WTC11 (cell line): ENCODE measurements around the gene KRTAP10-7. TPM values are rescaled to one million over a fixed set of nuclear protein-coding genes. Genes with fewer than 3 reads are reported as not detected.

Source experiments
- ATAC-seq: fragments of 200-7000 bp; cut with Tn5 transposase; 2 replicates; pipeline ENCODE4 v1.10.0; 2021; ENCODE audit warnings: mild to moderate bottlenecking, moderate library complexity
- CTCF ChIA-PET: fragments of 300-600 bp; sonication (Branson Sonifier 250); formaldehyde crosslinking; loops from one replicate; lab custom pipeline; 2021; ENCODE audit warnings: antibody characterized with exemption; lab: Charles Lee
- POLR2A ChIA-PET: fragments of 350-600 bp; sonication (Branson Sonifier 250); formaldehyde crosslinking; loops from one replicate; lab custom pipeline; 2021; ENCODE audit warnings: antibody characterized with exemption; lab: Charles Lee
- DNase-seq: peaks from one replicate; pipeline ENCODE4 v3.0.0; 2021; ENCODE audit warnings: low spot score
- H3K27ac Mint-ChIP-seq: 2 replicates; pipeline ENCODE4 v1.8.0; 2021; ENCODE audit warnings: mixed read lengths
- H3K27me3 Mint-ChIP-seq: 2 replicates; pipeline ENCODE4 v1.8.0; 2021; ENCODE audit warnings: low read depth, mild to moderate bottlenecking, moderate library complexity, mixed read lengths
- H3K36me3 Mint-ChIP-seq: 2 replicates; pipeline ENCODE4 v1.8.0; 2021; ENCODE audit warnings: mixed read lengths
- H3K4me1 Mint-ChIP-seq: 2 replicates; pipeline ENCODE4 v1.8.0; 2022; ENCODE audit warnings: mixed read lengths
- H3K4me3 Mint-ChIP-seq: 2 replicates; pipeline ENCODE4 v1.8.0; 2021; ENCODE audit warnings: mild to moderate bottlenecking, moderate library complexity, mixed read lengths
- H3K9me3 Mint-ChIP-seq: 2 replicates; pipeline ENCODE4 v1.8.0; 2021; ENCODE audit warnings: mixed read lengths
- GTF2I ChIP-seq: fragments of 250-450 bp; sonication (Bioruptor Pico); conservative IDR thresholded peaks from 2 replicates; pipeline ENCODE4 v1.4.0; 2021; ENCODE audit warnings: mild to moderate bottlenecking
- HMGA2 ChIP-seq: fragments of 250-450 bp; sonication (Bioruptor Pico); IDR thresholded peaks from 2 replicates; pipeline ENCODE4 v1.4.0; 2021; ENCODE audit warnings: mild to moderate bottlenecking, moderate library complexity
- MXD4 ChIP-seq: fragments of 250-450 bp; sonication (Bioruptor Pico); IDR thresholded peaks from 2 replicates; pipeline ENCODE4 v1.8.0; 2021; ENCODE audit warnings: mild to moderate bottlenecking, moderate library complexity, borderline replicate concordance
- NR3C1 ChIP-seq: sonication (generic); formaldehyde crosslinking; conservative IDR thresholded peaks from 2 replicates; pipeline ENCODE4 v1.8.1; 2023; ENCODE audit warnings: low read depth, mild to moderate bottlenecking, missing genetic modification reagents
- ZNF263 ChIP-seq: sonication (generic); formaldehyde crosslinking; IDR thresholded peaks from 2 replicates; pipeline ENCODE4 v1.8.1; 2022; ENCODE audit warnings: low read depth, mild to moderate bottlenecking, moderate library complexity, missing genetic modification reagents
- total RNA-seq: library from RNA; stranded (reverse); gene quantifications from 3 replicates; pipeline ENCODE4 v1.2.3, GENCODE V29; 2021
- TF ChIP-seq, protein P1 (sequence below): sonication (generic); formaldehyde crosslinking; IDR thresholded peaks from 2 replicates; pipeline ENCODE4 v1.8.1; 2023; ENCODE audit warnings: mild to moderate bottlenecking, missing genetic modification reagents, borderline replicate concordance
- TF ChIP-seq, protein P2 (sequence below): sonication (generic); formaldehyde crosslinking; IDR thresholded peaks from 2 replicates; pipeline ENCODE4 v1.8.1; 2022; ENCODE audit warnings: low read depth, mild to moderate bottlenecking, moderate library complexity, missing genetic modification reagents, borderline replicate concordance
- TF ChIP-seq, protein P3 (sequence below): sonication (generic); formaldehyde crosslinking; IDR thresholded peaks from 2 replicates; pipeline ENCODE4 v1.8.0; 2022; ENCODE audit warnings: missing genetic modification reagents
- TF ChIP-seq, protein P4 (sequence below): sonication (generic); formaldehyde crosslinking; conservative IDR thresholded peaks from 2 replicates; pipeline ENCODE4 v1.8.1; 2022; ENCODE audit warnings: mild to moderate bottlenecking, missing genetic modification reagents
- TF ChIP-seq, protein P5 (sequence below): sonication (generic); formaldehyde crosslinking; IDR thresholded peaks from 2 replicates; pipeline ENCODE4 v1.8.1; 2023; ENCODE audit warnings: mild to moderate bottlenecking, missing genetic modification reagents, moderate library complexity

KRTAP10-7 gene
- total RNA-seq, 1 experiment from 2014 or later, result not detected

DNA sequence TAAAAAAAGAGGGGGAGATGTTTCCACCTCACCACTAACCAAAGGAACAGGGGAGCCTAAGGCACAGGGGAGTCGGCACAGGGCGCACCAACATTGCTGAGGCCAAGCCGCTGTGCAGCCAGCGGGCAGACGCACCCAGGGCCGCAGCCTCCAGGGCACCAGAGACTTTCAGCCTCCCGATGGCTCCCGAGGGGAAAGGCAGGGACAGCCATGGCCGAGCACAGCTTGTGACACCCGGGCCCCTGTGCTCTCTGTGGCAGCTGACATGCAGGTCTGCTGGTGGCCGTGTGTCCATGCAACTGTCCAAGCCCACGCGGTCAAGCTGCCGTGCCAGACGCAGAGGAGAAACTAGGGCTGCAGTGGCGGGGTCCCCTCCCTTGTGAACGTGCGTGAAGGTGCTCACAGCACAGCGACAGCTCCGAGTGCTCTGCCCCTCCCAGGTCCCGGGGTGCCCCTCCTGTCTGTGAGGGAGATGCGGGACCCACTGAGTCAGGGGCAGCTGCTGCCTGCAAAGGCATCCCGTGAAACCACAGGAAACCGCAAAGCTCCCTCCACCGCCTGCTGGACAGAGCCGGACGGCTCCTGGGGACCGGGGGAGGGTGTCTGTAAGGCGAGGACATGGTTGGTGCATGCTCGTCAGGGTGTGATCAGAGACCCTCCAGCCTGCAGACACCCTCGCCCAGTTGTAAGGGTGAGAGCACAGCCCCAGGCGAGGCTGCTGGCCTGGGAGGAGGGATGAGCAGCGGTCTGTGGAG is 48.3 kb downstream of the KRTAP10-7 start (continued):
- TF ChIP-seq, protein P1, sequence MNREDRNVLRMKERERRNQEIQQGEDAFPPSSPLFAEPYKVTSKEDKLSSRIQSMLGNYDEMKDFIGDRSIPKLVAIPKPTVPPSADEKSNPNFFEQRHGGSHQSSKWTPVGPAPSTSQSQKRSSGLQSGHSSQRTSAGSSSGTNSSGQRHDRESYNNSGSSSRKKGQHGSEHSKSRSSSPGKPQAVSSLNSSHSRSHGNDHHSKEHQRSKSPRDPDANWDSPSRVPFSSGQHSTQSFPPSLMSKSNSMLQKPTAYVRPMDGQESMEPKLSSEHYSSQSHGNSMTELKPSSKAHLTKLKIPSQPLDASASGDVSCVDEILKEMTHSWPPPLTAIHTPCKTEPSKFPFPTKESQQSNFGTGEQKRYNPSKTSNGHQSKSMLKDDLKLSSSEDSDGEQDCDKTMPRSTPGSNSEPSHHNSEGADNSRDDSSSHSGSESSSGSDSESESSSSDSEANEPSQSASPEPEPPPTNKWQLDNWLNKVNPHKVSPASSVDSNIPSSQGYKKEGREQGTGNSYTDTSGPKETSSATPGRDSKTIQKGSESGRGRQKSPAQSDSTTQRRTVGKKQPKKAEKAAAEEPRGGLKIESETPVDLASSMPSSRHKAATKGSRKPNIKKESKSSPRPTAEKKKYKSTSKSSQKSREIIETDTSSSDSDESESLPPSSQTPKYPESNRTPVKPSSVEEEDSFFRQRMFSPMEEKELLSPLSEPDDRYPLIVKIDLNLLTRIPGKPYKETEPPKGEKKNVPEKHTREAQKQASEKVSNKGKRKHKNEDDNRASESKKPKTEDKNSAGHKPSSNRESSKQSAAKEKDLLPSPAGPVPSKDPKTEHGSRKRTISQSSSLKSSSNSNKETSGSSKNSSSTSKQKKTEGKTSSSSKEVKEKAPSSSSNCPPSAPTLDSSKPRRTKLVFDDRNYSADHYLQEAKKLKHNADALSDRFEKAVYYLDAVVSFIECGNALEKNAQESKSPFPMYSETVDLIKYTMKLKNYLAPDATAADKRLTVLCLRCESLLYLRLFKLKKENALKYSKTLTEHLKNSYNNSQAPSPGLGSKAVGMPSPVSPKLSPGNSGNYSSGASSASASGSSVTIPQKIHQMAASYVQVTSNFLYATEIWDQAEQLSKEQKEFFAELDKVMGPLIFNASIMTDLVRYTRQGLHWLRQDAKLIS (CRISPR knock-in tag), result no peak
- no peak for TF ChIP-seq ZNF263 (CRISPR knock-in tag)
- no peak for TF ChIP-seq MXD4
- TF ChIP-seq, protein P2, sequence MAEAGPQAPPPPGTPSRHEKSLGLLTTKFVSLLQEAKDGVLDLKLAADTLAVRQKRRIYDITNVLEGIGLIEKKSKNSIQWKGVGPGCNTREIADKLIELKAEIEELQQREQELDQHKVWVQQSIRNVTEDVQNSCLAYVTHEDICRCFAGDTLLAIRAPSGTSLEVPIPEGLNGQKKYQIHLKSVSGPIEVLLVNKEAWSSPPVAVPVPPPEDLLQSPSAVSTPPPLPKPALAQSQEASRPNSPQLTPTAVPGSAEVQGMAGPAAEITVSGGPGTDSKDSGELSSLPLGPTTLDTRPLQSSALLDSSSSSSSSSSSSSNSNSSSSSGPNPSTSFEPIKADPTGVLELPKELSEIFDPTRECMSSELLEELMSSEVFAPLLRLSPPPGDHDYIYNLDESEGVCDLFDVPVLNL (CRISPR knock-in tag), result no peak
- TF ChIP-seq, protein P3, sequence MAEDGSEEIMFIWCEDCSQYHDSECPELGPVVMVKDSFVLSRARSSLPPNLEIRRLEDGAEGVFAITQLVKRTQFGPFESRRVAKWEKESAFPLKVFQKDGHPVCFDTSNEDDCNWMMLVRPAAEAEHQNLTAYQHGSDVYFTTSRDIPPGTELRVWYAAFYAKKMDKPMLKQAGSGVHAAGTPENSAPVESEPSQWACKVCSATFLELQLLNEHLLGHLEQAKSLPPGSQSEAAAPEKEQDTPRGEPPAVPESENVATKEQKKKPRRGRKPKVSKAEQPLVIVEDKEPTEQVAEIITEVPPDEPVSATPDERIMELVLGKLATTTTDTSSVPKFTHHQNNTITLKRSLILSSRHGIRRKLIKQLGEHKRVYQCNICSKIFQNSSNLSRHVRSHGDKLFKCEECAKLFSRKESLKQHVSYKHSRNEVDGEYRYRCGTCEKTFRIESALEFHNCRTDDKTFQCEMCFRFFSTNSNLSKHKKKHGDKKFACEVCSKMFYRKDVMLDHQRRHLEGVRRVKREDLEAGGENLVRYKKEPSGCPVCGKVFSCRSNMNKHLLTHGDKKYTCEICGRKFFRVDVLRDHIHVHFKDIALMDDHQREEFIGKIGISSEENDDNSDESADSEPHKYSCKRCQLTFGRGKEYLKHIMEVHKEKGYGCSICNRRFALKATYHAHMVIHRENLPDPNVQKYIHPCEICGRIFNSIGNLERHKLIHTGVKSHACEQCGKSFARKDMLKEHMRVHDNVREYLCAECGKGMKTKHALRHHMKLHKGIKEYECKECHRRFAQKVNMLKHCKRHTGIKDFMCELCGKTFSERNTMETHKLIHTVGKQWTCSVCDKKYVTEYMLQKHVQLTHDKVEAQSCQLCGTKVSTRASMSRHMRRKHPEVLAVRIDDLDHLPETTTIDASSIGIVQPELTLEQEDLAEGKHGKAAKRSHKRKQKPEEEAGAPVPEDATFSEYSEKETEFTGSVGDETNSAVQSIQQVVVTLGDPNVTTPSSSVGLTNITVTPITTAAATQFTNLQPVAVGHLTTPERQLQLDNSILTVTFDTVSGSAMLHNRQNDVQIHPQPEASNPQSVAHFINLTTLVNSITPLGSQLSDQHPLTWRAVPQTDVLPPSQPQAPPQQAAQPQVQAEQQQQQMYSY (CRISPR knock-in tag), result no peak

DNA sequence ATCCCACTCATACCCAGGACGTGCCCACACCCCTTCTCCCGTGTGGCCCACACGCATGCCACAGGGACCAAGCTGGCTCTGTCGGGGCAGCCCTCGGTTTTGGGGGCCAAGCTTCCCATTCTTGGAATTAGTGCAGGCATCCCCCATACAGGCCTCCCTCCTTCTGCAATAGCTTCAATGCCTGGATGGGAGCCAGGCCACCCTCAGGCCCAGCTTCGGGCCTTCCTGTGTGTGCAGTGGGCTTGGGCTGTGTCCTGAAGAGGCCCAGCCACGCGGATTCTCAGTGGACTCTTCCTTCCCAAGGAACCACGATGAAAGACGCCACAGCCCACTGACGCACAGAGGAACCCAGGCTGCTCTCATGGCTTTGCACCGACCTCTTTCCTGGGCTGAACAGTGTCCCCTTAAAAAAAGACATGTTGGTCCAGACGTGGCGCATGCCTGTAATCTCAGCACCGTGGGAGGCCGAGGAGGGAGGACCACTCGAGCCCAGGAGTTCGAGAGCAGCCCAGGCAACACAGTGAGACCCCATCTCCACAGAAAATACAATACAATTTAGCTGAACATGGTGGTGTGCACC is 49.2 kb downstream of the KRTAP10-7 start:
- Mint-ChIP-seq H3K36me3 (peaks cover 11% of the 10 kb centered on the region), H3K27me3 (peaks cover 10% of the 10 kb centered on the region), H3K27ac (no peak overlapping the region), H3K4me1 (peaks cover 10% of the 10 kb centered on the region), H3K9me3 (peaks cover 13% of the 10 kb centered on the region), H3K4me3 (no peak overlapping the region)
- DNase-seq (no peak), ATAC-seq (no peak)
- ChIA-PET POLR2A (no interaction called here), CTCF (interaction anchor here (1.0 to 1.3 kb wide), 2 partner anchors 100 to 139 kb away, joined by 4 to 6 read pairs; no protein-coding TSS in a partner anchor)
- TF ChIP-seq, protein P4, sequence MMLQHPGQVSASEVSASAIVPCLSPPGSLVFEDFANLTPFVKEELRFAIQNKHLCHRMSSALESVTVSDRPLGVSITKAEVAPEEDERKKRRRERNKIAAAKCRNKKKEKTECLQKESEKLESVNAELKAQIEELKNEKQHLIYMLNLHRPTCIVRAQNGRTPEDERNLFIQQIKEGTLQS, result no peak
- TF ChIP-seq HMGA2 (CRISPR knock-in tag), result no peak
- no peak for TF ChIP-seq GTF2I (CRISPR knock-in tag)
- TF ChIP-seq, protein P5, sequence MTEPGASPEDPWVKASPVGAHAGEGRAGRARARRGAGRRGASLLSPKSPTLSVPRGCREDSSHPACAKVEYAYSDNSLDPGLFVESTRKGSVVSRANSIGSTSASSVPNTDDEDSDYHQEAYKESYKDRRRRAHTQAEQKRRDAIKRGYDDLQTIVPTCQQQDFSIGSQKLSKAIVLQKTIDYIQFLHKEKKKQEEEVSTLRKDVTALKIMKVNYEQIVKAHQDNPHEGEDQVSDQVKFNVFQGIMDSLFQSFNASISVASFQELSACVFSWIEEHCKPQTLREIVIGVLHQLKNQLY (CRISPR knock-in tag), result no peak
- TF ChIP-seq NR3C1 (CRISPR knock-in tag), result no peak
